ENCODE measurements around the gene LRRFIP1. TPM values are rescaled to one million over a fixed set of nuclear protein-coding genes. Genes with fewer than 3 reads are reported as not detected.

LRRFIP1 gene
- total RNA-seq, 2 experiments from 2014 or later: 157 to 161 TPM

- H3K4me3 ChIP-seq (ENCODE audit: low read length): no peak overlapping the region
- ChIA-PET CTCF (interaction anchor here (0.8 kb wide), 1 partner anchor 81 kb away, joined by 3 read pairs; no protein-coding TSS in a partner anchor), POLR2A (no interaction called here)
- no peak overlapping the region for H3K27ac ChIP-seq (ENCODE audit: low read depth in 1 of 2, low read length in 2 of 2)
- H3K27ac Mint-ChIP-seq: no peak overlapping the region
- H3K27me3 ChIP-seq (ENCODE audit: control insufficient read depth in 1 of 2, insufficient read depth in 2 of 2, low read length in 2 of 2): no peaks in the 10 kb centered on the region
- H3K36me3 ChIP-seq (ENCODE audit: insufficient read depth, low read length): no peaks in the 10 kb centered on the region
- no peak overlapping the region for H3K4me3 Mint-ChIP-seq
- H3K27me3 Mint-ChIP-seq: peaks cover 10% of the 10 kb centered on the region
- H3K36me3 Mint-ChIP-seq (ENCODE audit: low read depth): no peaks in the 10 kb centered on the region
- H3K4me1 Mint-ChIP-seq (ENCODE audit: low read depth): peaks cover 8% of the 10 kb centered on the region
- intact Hi-C loops (cut with DNase I, micrococcal nuclease): loop anchor here in 1 of 2 experiments (5.0 kb wide), 1 partner anchor 35 kb away; the partner anchor contains the start of gene LRRFIP1
- H3K4me1 ChIP-seq (ENCODE audit: insufficient read depth, low read length): peaks cover 12% of the 10 kb centered on the region
- H3K9me3 ChIP-seq (ENCODE audit: control insufficient read depth in 1 of 2, insufficient read depth in 1 of 2, low read length in 2 of 2): no peaks in the 10 kb centered on the region
- TF ChIP-seq CTCF (IDR thresholded peaks at IDR 0.05): no peak
- DNase-seq (no peak), ATAC-seq (ENCODE audit: poor library complexity) (no peak)
- H3K9me3 Mint-ChIP-seq: no peaks in the 10 kb centered on the region
These were observed 34.5 kb downstream of the LRRFIP1 start for GRCh38 chr2:237661799-237662328.

- peak in 9 of 14 experiments; percentile 8 to 79 (median 44) for DNase-seq
- H3K27me3 Mint-ChIP-seq: peaks cover 12% of the 10 kb centered on the region
- ChIA-PET CTCF (interaction anchor here (1.2 kb wide), 1 partner anchor 11 kb away, joined by 4 read pairs; no protein-coding TSS in a partner anchor), POLR2A (no interaction called here)
- H3K36me3 Mint-ChIP-seq (ENCODE audit: low read depth): no peaks in the 10 kb centered on the region
- Histone ChIP-seq H3K36me3 (ENCODE audit: insufficient read depth, low read length) (no peaks in the 10 kb centered on the region), H3K27ac (ENCODE audit: low read depth in 1 of 2, low read length in 2 of 2) (no peak overlapping the region), H3K4me1 (ENCODE audit: insufficient read depth, low read length) (peaks cover 12% of the 10 kb centered on the region), H3K9me3 (ENCODE audit: control insufficient read depth in 1 of 2, insufficient read depth in 1 of 2, low read length in 2 of 2) (no peaks in the 10 kb centered on the region), H3K4me3 (ENCODE audit: low read length) (no peak overlapping the region), H3K27me3 (ENCODE audit: control insufficient read depth in 1 of 2, insufficient read depth in 2 of 2, low read length in 2 of 2) (no peaks in the 10 kb centered on the region)
- peak; percentile 82 for ATAC-seq (ENCODE audit: poor library complexity)
- peaks cover 8% of the 10 kb centered on the region for H3K4me1 Mint-ChIP-seq (ENCODE audit: low read depth)
- H3K9me3 Mint-ChIP-seq: no peaks in the 10 kb centered on the region
- H3K27ac Mint-ChIP-seq: no peak overlapping the region
- TF ChIP-seq CTCF (IDR thresholded peaks at IDR 0.05): no peak
- H3K4me3 Mint-ChIP-seq: no peak overlapping the region
- intact Hi-C loops (cut with DNase I, micrococcal nuclease): loop anchor here in 1 of 2 experiments (5.0 kb wide), 1 partner anchor 35 kb away; the partner anchor contains the start of gene LRRFIP1
These were observed 35.3 kb downstream of the LRRFIP1 start for GRCh38 chr2:237662671-237663093.

GRCh38 chr2:237663517-237664110, 36.2 kb downstream of the LRRFIP1 start:
- H3K4me3 ChIP-seq (ENCODE audit: low read length): no peak overlapping the region
- no peak for ATAC-seq (ENCODE audit: poor library complexity)
- ChIA-PET POLR2A (no interaction called here), CTCF (interaction anchor here (1.2 to 1.7 kb wide), 2 partner anchors 9 to 10 kb away, joined by 4 to 7 read pairs; no protein-coding TSS in a partner anchor)
- H3K27ac ChIP-seq (ENCODE audit: low read depth in 1 of 2, low read length in 2 of 2): no peak overlapping the region
- intact Hi-C loops (cut with DNase I, micrococcal nuclease): loop anchor here in 1 of 2 experiments (5.0 kb wide), 1 partner anchor 36 kb away; the partner anchor contains the start of gene LRRFIP1
- no peak for TF ChIP-seq CTCF (IDR thresholded peaks at IDR 0.05)
- H3K4me1 Mint-ChIP-seq (ENCODE audit: low read depth): peaks cover 8% of the 10 kb centered on the region
- no peaks in the 10 kb centered on the region for H3K36me3 Mint-ChIP-seq (ENCODE audit: low read depth)
- DNase-seq: no peak
- no peak overlapping the region for H3K27ac Mint-ChIP-seq
- no peaks in the 10 kb centered on the region for H3K27me3 ChIP-seq (ENCODE audit: control insufficient read depth in 1 of 2, insufficient read depth in 2 of 2, low read length in 2 of 2)
- H3K4me3 Mint-ChIP-seq: no peak overlapping the region
- H3K36me3 ChIP-seq (ENCODE audit: insufficient read depth, low read length): no peaks in the 10 kb centered on the region
- H3K9me3 Mint-ChIP-seq: no peaks in the 10 kb centered on the region
- H3K27me3 Mint-ChIP-seq: peaks cover 12% of the 10 kb centered on the region
- no peaks in the 10 kb centered on the region for H3K9me3 ChIP-seq (ENCODE audit: control insufficient read depth in 1 of 2, insufficient read depth in 1 of 2, low read length in 2 of 2)
- peaks cover 12% of the 10 kb centered on the region for H3K4me1 ChIP-seq (ENCODE audit: insufficient read depth, low read length)

Measured in CD4-positive, alpha-beta T cell (primary cell).